Heart left ventricle (tissue), 16 donors: Measurements from ENCODE around the gene VILL. TPM values are rescaled to one million over a fixed set of nuclear protein-coding genes. Genes with fewer than 3 reads are reported as not detected.

Experiments used
- ATAC-seq, 4 donors: fragments of 200-7000 bp; cut with Tn5 transposase; one replicate each; pipeline ENCODE4 v1.9.1; 2020 to 2022; ENCODE audit warnings: moderate library complexity in 4 of 4, mild to moderate bottlenecking in 3 of 4, moderate number of reproducible peaks in 1 of 4
- DNase-seq, 5 donors: peaks; one replicate each; pipeline ENCODE4 v3.0.0-alpha.2; 2020
- H3K27ac ChIP-seq, 12 donors: fragments of 200-600 bp; sonication (generic) in 4 of 12; one replicate each; pipeline versions ENCODE4 v1.5.0 to v1.8.0; 2016 to 2022; ENCODE audit warnings: mild to moderate bottlenecking in 2 of 12
- H3K27me3 ChIP-seq, 9 donors: fragments of 200-600 bp; sonication (generic) in 2 of 9; one replicate each; pipeline versions ENCODE4 v1.5.1 to v1.8.0; 2016 to 2022; ENCODE audit warnings: mild to moderate bottlenecking in 3 of 9
- H3K36me3 ChIP-seq, 9 donors: fragments of 200-600 bp; sonication (generic) in 2 of 9; one replicate each; pipeline versions ENCODE4 v1.5.0 to v1.8.0; 2018 to 2022; ENCODE audit warnings: mild to moderate bottlenecking in 2 of 9
- H3K4me1 ChIP-seq, 12 donors: fragments of 200-600 bp; sonication (generic) in 4 of 12; one replicate each; pipeline versions ENCODE4 v1.5.0 to v1.8.0; 2016 to 2022; ENCODE audit warnings: mild to moderate bottlenecking in 3 of 12
- H3K4me3 ChIP-seq, 12 donors: fragments of 200-600 bp; sonication (generic) in 4 of 12; one replicate each; pipeline versions ENCODE4 v1.5.0 to v1.8.0; 2017 to 2022; ENCODE audit warnings: mild to moderate bottlenecking in 9 of 12, moderate library complexity in 4 of 12
- H3K9me3 ChIP-seq, 12 donors: fragments of 200-600 bp; sonication (generic) in 4 of 12; one replicate each; pipeline versions ENCODE4 v1.5.0 to v1.8.0; 2016 to 2022; ENCODE audit warnings: mild to moderate bottlenecking in 1 of 12
- POLR2A ChIP-seq, 2 donors: fragments of 450-650 bp; IDR thresholded peaks; one replicate each; pipeline ENCODE4 v1.6.1; 2017; ENCODE audit warnings: antibody characterized with exemption in 2 of 2, mild to moderate bottlenecking in 2 of 2, moderate library complexity in 2 of 2
- WGBS, 4 donors: extraction: QIAGEN DNeasy Blood & Tissue Kit in 2 of 4; methylation state at CpG; one replicate each; pipeline versions ENCODE4 v1.1.5 to v1.1.7; 2013 to 2018; 5-methylcytosine and 5-hydroxymethylcytosine counted together
- intact Hi-C, 10 donors: fragments of 100-400 bp; cut with DNase I; formaldehyde crosslinking; loops; one replicate each; pipeline versions ENCODE4 v1.11.1 to v1.14.2; 2022
- microRNA-seq, 4 donors: library from miRNA; unstranded; fragments of <30 nt; microRNA quantifications; one replicate each; pipeline versions ENCODE4 to v1.2.0, GENCODE V29; 2017 to 2020
- polyA plus RNA-seq, 2 donors: library from polyadenylated mRNA; stranded (reverse); fragments of 200-250 nt; gene quantifications; one replicate each; pipeline ENCODE4 v1.2.3, GENCODE V29; 2013
- total RNA-seq, 9 donors: library from RNA; depleted of rRNA in 2 of 9; stranded (reverse); fragments of >200 nt in 2 of 9; fragmentation: NEBNext Ultra II Directional in 3 of 9; extraction: Animal tissue kit (Norgen Biotek cat#: 25700) in 3 of 9; gene quantifications; one replicate each; pipeline versions ENCODE4 v1.1.0 to v1.2.4, GENCODE V29; 2016 to 2023
- TF ChIP-seq, protein P1 (sequence below), 12 donors: fragments of 200-600 bp; sonication (generic) in 4 of 12; IDR thresholded peaks; one replicate each; pipeline versions ENCODE4 v1.5.0 to v1.8.0; 2018 to 2022; ENCODE audit warnings: antibody characterized with exemption in 12 of 12, mild to moderate bottlenecking in 5 of 12
- donor health status: ischemic (EF 13 %, LVEDD 7.1; RV severe dilation, severe dysfunction).
- donor health status: healthy with polysubstance abuse.
- donor health status: DM: no; HTN: yes; CAD: no.
- donor health status: DM: no; HTN: no; CAD: no.
- donor health status: ischemic (EF 25% LVEDD 6.9; RV normal size, moderate dysfunction).
- donor health status: ischemic (EF 25% LVEDD 5.7; RV mildly dilated, moderate dysfunction).
- donor health status: healthy.
- donor health status: DM: yes; HTN: yes; CAD: no.
- donor health status: ischemic (EF 35%, LVEDD 5.7; RV mildly dilated, moderate dysfunction).
- donor health status: nonischemic (EF 11% LVEDD 7.7; RV severe dilation, severe dysfunction).
- donor health status: DM: yes; HTN: yes; CAD: no.
- donor health status: PGD.
- donor health status: ischemic (EF 29% LVEDD 5.4; RV normal size, mild dysfunction).
- donor health status: nonischemic (EF 23%, LVEDD 6.1; RV moderate dilation, normal function).

VILL gene
- total and polyA plus RNA-seq, 11 donors, result 1.1 to 6.3 (median 2.7) TPM

DNA sequence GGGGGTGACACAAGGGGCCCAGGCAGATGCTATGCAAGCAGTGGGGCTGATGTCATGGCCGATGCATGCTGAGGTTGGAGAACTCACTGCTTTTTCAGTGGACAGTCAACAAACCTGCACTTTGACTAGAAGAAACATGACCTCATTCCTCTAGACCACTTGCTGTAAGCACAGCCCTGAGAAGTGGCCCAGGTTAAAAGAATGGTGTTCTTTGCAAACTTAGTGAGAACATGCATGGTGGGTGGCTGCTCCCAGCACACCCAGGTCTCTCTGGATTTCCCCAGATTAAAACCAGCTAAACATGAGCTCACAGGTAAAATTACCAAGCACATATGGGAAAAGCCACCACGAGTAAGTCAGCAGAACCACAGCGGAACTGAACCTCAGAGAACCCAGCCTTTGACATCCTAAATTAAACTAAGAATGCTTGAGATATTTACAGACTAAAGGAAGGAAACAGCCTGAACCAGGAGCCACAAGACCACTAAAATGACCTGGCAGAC, 64.0 kb downstream of the VILL start:
- Histone ChIP-seq H3K36me3 (no peaks in the 10 kb centered on the region), H3K9me3 (no peaks in the 10 kb centered on the region), H3K27me3 (no peaks in the 10 kb centered on the region), H3K27ac (no peak overlapping the region), H3K4me3 (no peak overlapping the region), H3K4me1 (peaks cover 0 to 5% (median 0%) of the 10 kb centered on the region in 12 donors)
- no peak for DNase-seq
- WGBS, 4 donors, result 69 to 81% (median 78%) methylated on average over 2 to 3 of the region's 3 CpGs
- ATAC-seq, result no peak
- TF ChIP-seq, protein P1, sequence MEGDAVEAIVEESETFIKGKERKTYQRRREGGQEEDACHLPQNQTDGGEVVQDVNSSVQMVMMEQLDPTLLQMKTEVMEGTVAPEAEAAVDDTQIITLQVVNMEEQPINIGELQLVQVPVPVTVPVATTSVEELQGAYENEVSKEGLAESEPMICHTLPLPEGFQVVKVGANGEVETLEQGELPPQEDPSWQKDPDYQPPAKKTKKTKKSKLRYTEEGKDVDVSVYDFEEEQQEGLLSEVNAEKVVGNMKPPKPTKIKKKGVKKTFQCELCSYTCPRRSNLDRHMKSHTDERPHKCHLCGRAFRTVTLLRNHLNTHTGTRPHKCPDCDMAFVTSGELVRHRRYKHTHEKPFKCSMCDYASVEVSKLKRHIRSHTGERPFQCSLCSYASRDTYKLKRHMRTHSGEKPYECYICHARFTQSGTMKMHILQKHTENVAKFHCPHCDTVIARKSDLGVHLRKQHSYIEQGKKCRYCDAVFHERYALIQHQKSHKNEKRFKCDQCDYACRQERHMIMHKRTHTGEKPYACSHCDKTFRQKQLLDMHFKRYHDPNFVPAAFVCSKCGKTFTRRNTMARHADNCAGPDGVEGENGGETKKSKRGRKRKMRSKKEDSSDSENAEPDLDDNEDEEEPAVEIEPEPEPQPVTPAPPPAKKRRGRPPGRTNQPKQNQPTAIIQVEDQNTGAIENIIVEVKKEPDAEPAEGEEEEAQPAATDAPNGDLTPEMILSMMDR (IDR thresholded peaks at IDR 0.05), result no peak
- no peak for TF ChIP-seq POLR2A (IDR thresholded peaks at IDR 0.05)
- intact Hi-C loops, result no loop called here

Small RNAs within 50 kb of the gene (microRNA-seq; reads per million reads assigned to microRNA genes)
- gene MIR26A1, result 5.4 to 20.2 (median 10.8) reads per million in 4 donors

Other genes starting within 250 kb of the VILL start
- 10 to 100 TPM; 26.3 to 54.6 (median 38.0) TPM for gene CTDSPL, start 128.9 kb upstream of the VILL start, total RNA-seq
- 1 to 10 TPM; 9.2 to 9.9 TPM for gene CTDSPL, start 128.9 kb upstream of the VILL start, polyA plus RNA-seq
- gene PLCD1, start 38.9 kb downstream of the VILL start, total RNA-seq, result 10 to 100 TPM in 7 of 9 donors, 1 to 10 TPM in 2; 8.1 to 14.9 (median 12.4) TPM
- 10 to 100 TPM in 1 of 2 donors, 1 to 10 TPM in 1; 9.5 to 10.6 TPM for gene PLCD1, start 38.9 kb downstream of the VILL start, polyA plus RNA-seq
- gene DLEC1, start 48.4 kb downstream of the VILL start, total RNA-seq, result 1 to 10 TPM in 1 of 9 donors, under 1 TPM in 7, not detected in 1; 0.07 to 1.3 (median 0.16) TPM
- gene DLEC1, start 48.4 kb downstream of the VILL start, polyA plus RNA-seq, result under 1 TPM; 0.06 to 0.61 TPM
- gene ACAA1, start 146.3 kb downstream of the VILL start, total RNA-seq, result 100 to 1,000 TPM in 7 of 9 donors, 10 to 100 TPM in 2; 84.4 to 139 (median 105) TPM
- gene ACAA1, start 146.3 kb downstream of the VILL start, polyA plus RNA-seq, result 100 to 1,000 TPM in 1 of 2 donors, 10 to 100 TPM in 1; 62.7 to 136 TPM
- 10 to 100 TPM in 3 of 9 donors, 1 to 10 TPM in 6; 5.4 to 47.2 (median 8.2) TPM for gene MYD88, start 147.9 kb downstream of the VILL start, total RNA-seq
- 10 to 100 TPM in 1 of 2 donors, 1 to 10 TPM in 1; 3.7 to 11.7 TPM for gene MYD88, start 147.9 kb downstream of the VILL start, polyA plus RNA-seq
- 10 to 100 TPM; 21.4 to 38.3 (median 31.7) TPM for gene OXSR1, start 174.8 kb downstream of the VILL start, total RNA-seq
- 10 to 100 TPM; 10.4 to 32.6 TPM for gene OXSR1, start 174.8 kb downstream of the VILL start, polyA plus RNA-seq